NCI-H2107 treated with DMSO at 0.1 percent for 48 hours (cell line): ENCODE results near the gene BRSK2.
"Not testable (repeated sequence)": the region's sequence is repeated elsewhere in the genome, so short reads cannot be mapped to it uniquely, and the experiment has no call there.

ENCODE experiments used
- DNase-seq: peaks from one replicate; lab custom pipeline; 2025; ENCODE audit not compliant: unreplicated experiment; lab: John Stamatoyannopoulos, UW

BRSK2 gene

GRCh38 chr11:1407668-1408067 is 17.9 kb downstream of the BRSK2 start:
- DNase-seq, result no peak

DNA sequence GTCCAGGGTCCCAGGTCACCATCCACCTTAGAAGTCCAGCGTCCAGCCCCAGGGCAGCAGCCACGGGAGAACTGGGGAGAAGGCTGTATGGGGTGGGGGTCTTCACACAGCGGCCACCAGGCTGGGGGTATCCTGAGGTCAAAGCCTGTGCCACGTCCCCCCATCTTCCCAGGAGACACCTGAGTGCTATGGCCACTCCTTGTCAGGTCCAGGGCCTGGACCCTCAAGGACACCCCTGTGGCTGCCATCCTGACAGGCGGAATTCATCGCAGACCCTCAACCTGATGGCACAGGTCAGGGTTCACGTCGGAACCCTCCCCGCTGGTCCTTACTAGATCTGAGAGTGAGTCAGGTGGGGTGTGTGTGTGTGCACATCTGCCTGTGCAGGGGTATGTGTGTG is 18.6 kb downstream of the BRSK2 start:
- no peak for DNase-seq

DNA sequence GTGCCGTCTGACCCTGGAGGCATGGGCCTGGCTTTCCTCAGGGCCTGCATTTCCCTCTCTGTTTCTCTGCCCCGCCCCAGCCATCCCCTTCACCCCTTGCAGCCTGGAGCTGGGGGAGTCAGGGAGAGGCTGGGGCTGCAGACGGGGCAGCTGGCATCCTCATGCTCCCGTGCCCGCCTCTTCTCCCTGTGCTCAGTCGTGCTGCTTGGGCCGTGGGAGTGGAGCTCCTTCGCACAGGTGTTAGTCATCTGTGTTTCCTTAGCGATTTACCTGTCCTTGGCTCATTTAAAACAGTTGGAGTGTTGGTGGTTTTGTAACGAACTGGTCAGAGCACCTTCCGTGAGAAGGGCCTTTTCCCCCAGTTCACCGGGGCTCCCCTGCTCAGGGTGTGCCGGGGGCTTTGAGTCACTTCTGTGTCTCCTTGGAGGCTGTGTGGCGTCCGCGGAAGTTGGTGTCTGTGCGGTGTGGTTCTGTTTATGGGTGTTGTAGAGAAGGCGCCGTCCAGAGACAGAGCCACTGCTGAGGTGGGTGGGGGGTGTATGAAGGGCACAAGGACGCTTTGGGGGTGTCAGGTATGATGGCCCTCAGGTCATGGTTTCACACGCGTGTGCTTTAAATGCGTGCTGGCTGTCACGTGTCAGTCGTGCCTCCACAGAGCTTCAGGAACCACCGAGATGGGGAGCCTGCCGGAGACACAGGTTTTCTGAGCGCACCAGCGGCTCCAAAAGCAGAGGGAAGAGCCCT is 19.5 kb downstream of the BRSK2 start:
- no peak for DNase-seq

GRCh38 chr11:1409852-1410125 is 20.1 kb downstream of the BRSK2 start:
- not testable (repeated sequence) for DNase-seq

GRCh38 chr11:1410366-1411291 is 20.9 kb downstream of the BRSK2 start:
- no peak for DNase-seq

GRCh38 chr11:1411301-1411700 is 21.6 kb downstream of the BRSK2 start:
- DNase-seq, result no peak

DNA sequence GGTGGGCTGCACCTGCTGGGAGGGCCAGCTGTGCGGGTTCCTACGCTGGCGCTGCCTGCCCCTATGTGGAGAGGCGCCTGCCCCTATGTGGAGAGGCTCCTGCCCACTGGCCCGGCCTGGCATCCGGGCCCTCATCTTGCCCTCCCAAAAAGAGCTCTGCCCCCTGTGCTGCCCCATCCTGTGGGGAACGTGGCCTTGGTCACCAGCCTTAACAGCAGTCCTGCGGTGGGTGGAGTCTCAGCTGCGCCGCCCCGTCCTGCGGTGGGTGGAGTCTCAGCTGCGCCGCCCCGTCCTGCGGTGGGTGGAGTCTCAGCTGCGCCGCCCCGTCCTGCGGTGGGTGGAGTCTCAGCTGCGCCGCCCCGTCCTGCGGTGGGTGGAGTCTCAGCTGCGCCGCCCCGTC is 22.0 kb downstream of the BRSK2 start:
- DNase-seq, result not testable (repeated sequence)

GRCh38 chr11:1412377-1413095 is 22.8 kb downstream of the BRSK2 start:
- no peak for DNase-seq

DNA sequence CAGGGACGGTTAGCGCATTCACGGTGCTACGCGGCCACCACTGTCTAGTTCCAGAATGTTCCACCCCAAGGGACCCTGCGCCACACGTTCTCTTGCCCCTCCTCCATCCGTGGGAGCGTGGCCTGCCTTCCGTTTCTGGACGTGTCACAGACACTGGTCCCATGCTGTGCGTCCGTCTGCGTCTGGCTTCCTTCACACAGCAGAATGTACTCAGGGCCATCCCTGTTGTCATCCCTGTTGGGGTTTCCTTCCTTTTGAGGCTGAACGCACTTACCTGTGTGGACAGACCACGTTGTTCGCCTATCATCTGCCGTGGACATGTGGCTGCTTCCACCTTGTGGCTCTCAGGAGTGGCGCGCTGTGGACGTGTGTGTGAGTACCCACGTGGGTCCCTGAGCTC is 24.9 kb downstream of the BRSK2 start:
- DNase-seq, result no peak

DNA sequence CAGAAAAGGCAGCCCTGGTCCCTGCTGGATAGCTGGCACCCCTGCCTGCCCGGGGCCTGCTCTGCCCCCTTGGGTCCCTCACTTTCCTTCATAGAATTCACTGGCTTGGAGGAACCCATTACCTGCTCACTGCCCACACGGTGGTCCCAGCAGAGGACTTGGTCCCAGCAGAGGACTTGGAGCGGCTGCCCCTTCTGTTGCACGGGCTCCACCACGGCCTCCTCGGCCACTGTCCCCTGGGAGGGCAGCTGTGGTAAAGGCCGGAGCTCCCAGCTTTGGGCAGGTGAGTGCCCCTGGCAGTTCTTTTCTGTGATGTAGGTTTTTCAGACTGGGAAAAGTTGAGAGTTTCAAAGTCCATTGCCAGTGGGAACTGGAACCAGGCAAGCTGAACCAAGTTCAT is 25.9 kb downstream of the BRSK2 start:
- no peak for DNase-seq

DNA sequence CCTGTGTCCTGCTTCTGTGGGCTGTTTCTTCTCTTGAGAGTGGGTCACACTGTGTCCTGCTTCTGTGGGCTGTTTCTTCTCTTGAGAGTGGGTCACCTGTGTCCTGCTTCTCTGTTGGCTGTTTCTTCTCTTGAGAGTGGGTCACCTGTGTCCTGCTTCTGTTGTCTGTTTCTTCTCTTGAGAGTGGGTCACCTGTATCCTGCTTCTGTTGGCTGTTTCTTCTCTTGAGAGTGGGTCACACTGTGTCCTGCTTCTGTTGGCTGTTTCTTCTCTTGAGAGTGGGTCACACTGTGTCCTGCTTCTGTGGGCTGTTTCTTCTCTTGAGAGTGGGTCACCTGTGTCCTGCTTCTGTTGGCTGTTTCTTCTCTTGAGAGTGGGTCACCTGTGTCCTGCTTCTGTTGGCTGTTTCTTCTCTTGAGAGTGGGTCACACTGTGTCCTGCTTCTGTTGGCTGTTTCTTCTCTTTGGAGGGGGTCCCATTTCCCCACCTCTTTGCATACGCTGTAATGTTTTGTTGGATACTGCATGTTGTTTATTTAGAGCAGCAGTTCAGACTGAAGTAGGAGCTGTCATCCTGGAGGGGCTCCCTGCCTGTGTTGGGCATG is 28.6 kb downstream of the BRSK2 start:
- not testable (repeated sequence) for DNase-seq

GRCh38 chr11:1419811-1420210 is 30.1 kb downstream of the BRSK2 start:
- DNase-seq, result no peak

- DNase-seq, result no peak
Observed at GRCh38 chr11:1421291-1421690, 31.6 kb downstream of the BRSK2 start.

DNA sequence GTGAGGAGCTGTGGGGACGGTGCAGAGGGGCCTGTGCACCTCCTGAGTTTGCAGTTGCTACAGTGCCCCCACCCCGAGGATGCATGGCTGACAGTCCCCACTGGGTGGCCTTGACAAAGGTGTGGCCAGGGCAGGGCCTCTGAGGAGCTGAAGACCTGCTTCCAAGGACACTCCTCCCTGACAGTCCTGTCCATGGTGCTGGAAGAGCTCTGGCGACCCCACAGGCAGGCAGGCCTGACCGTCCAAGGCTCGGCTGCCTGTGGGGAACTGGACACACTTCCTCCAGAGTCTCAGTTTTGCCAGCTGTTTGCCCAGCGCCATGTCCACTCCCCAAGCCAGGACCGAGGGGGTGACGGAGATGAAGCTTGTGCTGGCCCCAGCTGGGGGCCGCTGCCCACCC is 32.7 kb downstream of the BRSK2 start:
- no peak for DNase-seq

- no peak for DNase-seq
Observed at GRCh38 chr11:1422981-1423380, 33.2 kb downstream of the BRSK2 start.

DNA sequence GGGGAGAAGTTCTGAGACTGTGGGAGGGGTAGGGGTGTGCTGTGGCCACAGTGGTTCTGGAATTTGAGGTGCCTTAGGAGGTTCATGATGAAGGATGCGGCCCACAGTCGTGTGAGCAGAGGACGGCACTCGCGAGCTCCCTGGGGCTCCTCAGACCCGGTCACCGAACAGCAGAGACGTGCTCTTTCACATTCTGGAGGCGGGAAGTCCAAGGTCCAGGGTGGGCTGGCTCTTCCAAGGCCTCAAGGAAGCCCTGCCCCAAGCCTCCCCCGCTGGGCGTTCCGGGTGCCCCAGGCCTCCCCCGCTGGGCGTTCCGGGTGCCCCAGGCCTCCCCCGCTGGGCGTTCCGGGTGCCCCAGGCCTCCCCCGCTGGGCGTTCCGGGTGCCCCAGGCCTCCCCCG is 33.7 kb downstream of the BRSK2 start:
- not testable (repeated sequence) for DNase-seq

DNA sequence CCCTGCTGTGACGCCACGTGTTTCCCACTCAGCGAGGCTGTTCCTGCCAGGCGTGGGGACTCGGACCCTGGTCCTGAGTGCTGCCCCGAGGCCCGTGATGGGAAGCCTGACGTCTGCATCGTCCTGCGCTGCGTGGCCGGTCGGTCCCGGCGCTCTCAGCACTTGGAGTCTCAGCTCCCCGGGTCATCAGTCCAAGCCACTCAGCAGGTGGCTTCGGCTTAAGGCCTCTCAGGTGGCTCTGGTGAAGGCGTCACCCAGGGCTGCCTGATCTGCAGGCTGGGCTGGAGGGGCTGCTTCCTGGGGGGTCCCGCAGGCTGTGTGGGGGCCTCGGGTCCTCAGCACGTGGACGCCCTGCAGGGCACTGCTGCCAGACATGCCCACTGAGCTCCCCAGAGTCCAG is 35.3 kb downstream of the BRSK2 start:
- DNase-seq, result no peak

DNA sequence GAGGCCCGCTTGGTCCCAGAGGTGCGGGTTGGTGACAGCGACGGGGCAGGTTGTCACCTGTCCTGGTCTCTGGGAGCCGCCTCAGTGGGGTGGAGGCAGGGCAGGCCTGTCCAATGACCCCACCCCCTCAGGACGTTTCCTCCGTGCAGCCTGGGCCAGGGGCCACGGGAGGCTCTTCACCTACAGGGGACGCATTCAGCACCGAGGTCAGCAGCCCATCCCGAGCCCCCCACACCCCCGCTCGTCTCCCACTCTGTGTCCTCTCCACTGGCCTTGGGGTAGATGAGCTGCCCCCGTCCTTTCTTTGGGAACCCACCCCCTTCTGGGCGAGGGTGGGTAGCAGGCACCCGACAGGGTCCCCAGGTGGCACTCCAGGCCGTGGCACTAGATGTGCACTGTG is 35.7 kb downstream of the BRSK2 start:
- DNase-seq, result no peak

DNA sequence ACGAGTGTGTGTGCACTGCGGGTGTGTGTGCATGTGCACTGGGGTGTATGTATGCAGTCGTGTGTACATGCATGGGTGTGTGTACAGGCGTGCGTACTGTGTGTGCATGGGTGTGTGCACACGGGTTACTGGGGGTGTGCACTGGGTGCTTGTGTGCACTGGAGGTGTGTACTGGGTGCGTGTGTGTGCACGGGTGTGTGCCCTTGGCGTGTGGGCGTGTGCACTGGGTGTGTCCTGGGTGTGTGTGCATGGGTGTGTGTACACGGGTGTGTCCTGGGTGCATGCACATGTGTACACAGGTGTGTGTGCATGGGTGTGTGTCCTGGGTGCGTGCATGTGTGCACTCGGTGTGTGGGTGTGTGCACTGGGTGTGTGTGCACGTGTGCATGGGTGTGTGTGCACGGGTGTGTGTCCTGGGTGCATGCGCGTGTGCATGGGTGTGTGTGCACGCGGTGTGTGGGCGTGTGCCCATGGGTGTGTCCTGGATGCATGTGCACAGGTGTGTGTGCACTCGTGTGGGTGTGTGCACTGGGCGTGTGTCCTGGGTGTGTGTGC is 39.1 kb downstream of the BRSK2 start:
- no peak for DNase-seq

- DNase-seq, result no peak
Observed at GRCh38 chr11:1433568-1433967, 43.8 kb downstream of the BRSK2 start.

DNA sequence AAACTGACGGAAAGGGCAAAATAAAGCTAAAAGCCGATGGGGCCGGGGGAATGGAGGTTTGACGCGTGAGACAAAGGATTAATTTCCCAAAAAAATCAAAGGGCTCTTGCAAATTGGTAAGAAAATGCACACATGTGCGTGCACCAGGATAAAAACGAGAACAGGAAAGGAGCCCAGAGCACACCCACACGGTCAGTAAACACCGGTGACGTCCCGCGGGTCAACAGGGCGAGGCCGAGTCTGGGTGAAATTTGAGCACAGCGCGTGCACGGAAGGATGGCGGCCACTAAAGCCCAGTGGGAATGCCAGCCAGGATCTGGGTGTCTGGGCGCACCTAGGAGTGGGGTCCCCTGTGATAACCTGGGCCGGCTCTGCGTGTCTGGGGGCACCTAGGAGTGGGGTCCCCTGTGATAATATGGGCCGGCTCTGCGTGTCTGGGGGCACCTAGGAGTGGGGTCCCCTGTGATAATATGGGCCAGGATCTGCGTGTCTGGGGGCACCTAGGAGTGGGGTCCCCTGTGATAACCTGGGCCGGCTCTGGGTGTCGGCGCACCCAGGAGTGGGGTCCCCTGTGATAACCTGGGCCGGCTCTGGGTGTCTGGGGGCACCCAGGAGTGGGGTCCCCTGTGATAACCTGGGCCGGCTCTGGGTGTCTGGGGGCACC is 44.4 kb downstream of the BRSK2 start:
- no peak for DNase-seq
